ENCODE measurements around the gene AMBRA1.

AMBRA1 gene

GRCh38 chr11:46582588-46582987 lies 11.2 kb downstream of the AMBRA1 start:
- no peak for DNase-seq (ENCODE audit: low read depth in 2 of 2)
- TF ChIP-seq CTCF (IDR thresholded peaks at IDR 0.05; ENCODE audit: low read depth, low read length): no peak
- H3K4me3 ChIP-seq (replicated peaks in 1 of 2; ENCODE audit: low read depth in 2 of 2, low read length in 2 of 2): no peak overlapping the region

- H3K4me3 ChIP-seq (replicated peaks in 1 of 2; ENCODE audit: low read depth in 2 of 2, low read length in 2 of 2): no peak overlapping the region
- DNase-seq (ENCODE audit: low read depth in 2 of 2): no peak
- no peak for TF ChIP-seq CTCF (IDR thresholded peaks at IDR 0.05; ENCODE audit: low read depth, low read length)
These were observed 16.8 kb downstream of the AMBRA1 start for GRCh38 chr11:46577058-46577457.

- no peak for TF ChIP-seq CTCF (IDR thresholded peaks at IDR 0.05; ENCODE audit: low read depth, low read length)
- no peak overlapping the region for H3K4me3 ChIP-seq (replicated peaks in 1 of 2; ENCODE audit: low read depth in 2 of 2, low read length in 2 of 2)
- no peak for DNase-seq (ENCODE audit: low read depth in 2 of 2)
These were observed 19.2 kb downstream of the AMBRA1 start for GRCh38 chr11:46574656-46575055.

- no peak for TF ChIP-seq CTCF (IDR thresholded peaks at IDR 0.05; ENCODE audit: low read depth, low read length)
- H3K4me3 ChIP-seq (replicated peaks in 1 of 2; ENCODE audit: low read depth in 2 of 2, low read length in 2 of 2): no peak overlapping the region
- DNase-seq (ENCODE audit: low read depth in 2 of 2): no peak
These were observed 22.9 kb downstream of the AMBRA1 start for GRCh38 chr11:46570790-46571398.

- peak in 1 of 2 donors; percentile 8 for DNase-seq (ENCODE audit: low read depth in 2 of 2)
- no peak for TF ChIP-seq CTCF (IDR thresholded peaks at IDR 0.05; ENCODE audit: low read depth, low read length)
- H3K4me3 ChIP-seq (replicated peaks in 1 of 2; ENCODE audit: low read depth in 2 of 2, low read length in 2 of 2): no peak overlapping the region
These were observed 28.5 kb downstream of the AMBRA1 start for GRCh38 chr11:46565232-46565840.

GRCh38 chr11:46564459-46564858 lies 29.4 kb downstream of the AMBRA1 start:
- DNase-seq (ENCODE audit: low read depth in 2 of 2): peak in 1 of 2 donors; percentile 61

More at GRCh38 chr11:46564459-46564858, 29.4 kb downstream of the AMBRA1 start:
- no peak overlapping the region for H3K4me3 ChIP-seq (replicated peaks in 1 of 2; ENCODE audit: low read depth in 2 of 2, low read length in 2 of 2)
- TF ChIP-seq CTCF (IDR thresholded peaks at IDR 0.05; ENCODE audit: low read depth, low read length): no peak
